ENCODE results near the gene KRT79.

KRT79 gene

DNA sequence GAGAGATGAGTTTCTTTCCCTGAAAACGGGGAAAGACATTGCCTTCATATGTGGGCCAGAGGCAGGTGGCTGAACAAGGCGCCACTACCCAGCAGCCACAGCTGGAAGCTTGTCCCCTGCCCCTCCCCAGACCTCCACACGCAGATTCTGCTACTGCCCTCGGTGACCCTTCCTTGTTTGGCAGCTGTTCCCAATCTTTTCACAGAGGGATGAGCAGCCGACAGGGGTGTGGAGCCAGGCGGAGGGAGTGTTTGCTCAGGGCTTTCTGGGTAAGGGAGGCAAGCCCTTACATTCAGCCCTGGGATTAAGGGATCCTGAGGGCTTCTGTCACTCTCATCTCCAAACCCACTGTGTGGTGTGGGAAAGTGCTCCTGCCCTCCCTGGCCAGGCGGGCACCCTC, 15.7 kb downstream of the KRT79 start:
- DNase-seq = no peak

DNA sequence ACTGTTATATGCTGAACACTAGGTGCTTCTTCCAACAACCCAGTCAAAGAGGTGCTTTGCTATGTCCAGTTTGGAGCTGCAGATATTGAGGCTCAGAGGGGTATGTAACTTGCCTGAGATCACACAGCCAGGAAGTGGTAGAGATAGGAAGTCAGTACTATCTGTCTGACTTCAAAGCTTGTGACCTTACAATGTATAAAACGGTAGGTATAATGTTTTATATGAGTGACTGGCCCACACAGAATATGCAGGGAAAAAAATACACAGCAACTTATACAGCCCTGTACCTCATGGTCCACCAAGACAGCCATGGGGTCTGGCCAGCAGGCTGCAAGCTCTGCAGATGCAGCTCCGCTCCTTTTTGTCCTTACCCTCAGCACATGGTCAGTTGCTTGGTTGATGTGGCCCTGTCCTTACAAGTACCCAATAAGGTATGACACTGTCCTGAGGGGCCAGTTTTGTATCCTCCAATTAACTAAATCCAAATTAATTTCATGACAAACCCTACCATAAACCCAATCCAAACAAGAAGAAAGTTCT, 16.3 kb downstream of the KRT79 start:
- DNase-seq = no peak

DNA sequence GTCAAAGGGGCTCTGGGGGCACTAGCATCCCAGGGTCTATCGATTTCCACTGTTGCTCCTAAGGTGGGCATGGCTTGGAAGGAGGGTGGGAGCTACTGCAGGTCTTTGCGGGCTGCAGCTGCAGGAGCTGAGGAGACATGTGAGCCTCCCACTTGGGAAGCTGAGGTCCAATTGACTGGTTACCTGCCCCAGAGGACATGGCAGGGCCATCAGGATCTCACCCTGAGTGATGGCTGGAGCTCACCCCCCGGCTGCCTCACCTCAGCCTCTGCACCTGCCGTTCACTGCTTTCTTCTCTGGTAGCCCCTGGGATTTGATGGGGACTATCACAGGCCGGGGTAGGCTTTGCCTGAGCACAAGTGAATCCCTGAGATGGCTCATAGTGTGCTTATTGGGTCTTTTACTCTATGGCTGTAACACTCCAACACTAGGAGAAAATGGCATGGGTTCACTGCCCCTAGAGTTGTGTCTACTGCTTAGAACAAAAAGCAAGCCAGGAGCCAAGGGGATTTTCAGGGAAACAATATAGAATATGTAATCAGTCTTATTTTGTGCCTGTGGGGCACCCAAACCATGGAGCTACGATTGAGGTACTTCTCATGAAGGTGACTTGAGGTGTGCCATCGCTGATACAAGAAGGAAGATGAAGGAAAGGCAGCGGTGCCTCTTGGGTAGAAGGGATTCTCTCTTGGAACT, 17.0 kb downstream of the KRT79 start:
- no peak for DNase-seq

DNA sequence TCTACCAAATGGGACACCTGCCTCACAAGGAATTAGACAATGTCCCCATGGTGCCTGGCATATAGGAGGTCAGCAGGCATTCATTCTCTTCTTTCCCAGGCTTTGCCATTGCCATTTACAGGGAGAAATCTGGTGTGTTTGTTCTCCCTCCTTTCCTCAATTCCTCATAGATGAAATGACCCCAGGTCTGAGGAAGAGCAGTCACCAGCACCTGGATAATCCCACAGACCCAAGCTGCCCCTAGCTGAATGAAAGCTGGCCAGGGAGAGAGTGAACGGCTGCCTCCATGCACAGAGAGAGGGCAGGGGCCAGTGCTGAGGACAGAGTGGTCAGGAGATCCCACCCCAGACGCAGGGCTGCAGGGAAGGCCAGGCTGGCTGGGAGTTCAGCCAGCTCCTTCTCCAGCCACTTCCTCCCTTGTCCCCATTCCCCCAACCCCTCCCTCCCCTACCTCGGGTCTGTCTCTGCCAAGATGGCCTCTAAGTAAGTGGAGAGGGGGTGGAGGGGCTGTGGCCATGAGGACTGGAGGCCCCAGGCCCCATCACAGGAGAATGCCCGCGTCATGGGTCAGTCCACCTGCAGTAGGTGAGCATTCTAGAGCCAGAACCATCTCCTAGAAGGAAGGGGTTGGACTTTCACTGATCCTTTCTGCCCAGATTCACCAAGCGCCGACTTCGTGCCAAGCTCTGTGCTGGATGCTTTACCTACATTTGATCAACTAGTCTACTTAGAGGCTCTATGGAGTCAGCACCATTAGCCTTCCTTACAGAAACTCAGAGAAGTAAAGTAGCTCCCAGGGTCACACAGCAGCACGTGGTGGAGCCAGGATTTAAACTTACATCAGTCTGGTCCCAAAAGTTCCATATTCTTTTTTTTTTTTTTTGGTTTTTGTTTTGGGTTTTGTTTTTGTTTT, 18.2 kb downstream of the KRT79 start:
- DNase-seq = no peak

DNA sequence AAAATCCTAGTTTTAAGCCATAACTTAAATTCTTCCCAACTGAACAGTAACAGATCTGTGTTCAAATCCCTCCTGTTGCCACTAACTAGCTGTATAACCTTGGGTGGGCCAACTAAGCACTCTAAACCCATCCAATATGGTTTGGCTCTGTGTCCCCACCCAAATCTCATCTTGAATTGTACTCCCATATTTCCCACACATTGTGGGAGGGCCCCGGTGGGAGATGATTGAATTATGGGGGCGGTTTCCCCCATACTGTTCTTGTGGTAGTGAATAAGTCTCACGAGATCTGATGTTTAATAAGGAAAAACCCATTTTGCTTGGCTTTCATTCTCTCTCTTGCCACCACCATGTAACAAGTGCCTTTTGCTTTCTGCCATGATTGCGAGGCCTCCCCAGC, 18.9 kb downstream of the KRT79 start:
- DNase-seq = no peak

DNA sequence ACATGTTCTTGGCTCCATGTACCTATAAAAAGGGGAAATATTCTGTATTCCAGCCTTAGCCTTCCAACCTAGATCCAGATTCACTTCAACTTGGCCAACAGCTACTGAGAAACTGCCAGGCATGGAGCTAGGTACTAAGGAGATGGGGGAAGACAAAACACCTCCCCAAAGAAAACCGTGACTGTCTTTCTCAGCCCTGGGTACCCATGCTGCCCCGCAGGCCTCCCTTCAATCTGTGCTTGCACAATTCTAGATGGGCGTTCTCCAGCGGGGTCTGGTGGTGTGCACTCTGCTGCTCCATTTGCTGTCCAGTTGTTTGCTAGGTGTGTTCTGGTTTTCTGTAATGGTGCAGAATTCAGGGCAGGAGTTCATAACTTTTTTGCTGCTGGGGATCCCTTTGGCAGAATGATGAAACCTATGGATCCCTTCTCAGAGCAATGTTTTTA, 19.4 kb downstream of the KRT79 start:
- DNase-seq = no peak

DNA sequence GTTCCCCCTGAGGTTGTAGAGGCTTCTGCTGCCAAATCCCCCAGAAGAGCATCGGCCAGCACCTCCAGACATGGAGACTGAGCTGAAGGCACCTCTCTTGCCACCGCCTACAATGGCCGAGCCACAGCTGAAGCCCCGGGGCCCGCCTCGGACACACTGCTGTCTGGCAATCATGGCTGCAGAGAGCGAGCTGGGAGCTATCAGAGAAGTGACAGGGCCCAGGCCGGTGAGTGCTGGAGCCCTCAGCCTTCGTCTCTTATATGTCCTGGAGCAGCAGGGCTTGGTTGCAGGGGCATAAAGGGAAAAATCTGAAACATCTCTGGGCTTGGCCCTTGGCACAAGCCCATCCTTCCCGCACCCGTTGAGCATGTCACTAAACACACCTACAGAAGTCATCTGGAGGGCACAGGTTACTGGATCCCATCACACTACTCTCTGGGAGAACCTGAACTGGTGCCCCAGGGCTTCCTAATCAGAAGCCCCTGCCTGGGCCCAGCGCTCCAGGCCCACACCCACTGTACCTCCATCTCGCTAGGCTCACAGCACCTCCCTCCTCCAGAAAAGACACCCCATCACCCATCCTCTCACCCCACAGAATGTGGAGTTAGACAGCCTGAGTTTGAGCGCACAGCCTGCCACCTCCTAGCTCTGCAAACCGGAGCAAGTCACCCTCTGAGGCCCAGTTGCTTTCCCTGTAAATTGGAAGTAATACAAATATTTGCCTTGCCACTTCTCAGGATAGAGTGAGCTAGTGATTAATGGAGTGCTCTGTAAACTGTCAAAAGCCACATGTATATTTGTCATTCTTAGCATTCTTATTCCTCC, 20.0 kb downstream of the KRT79 start, which contains the start of gene KRT4:
KRT4 (minus strand) TSS at position 232 of the 825 bp plus-strand sequence; CDS start at position 174, 58 bp downstream.
- DNase-seq = no peak

DNA sequence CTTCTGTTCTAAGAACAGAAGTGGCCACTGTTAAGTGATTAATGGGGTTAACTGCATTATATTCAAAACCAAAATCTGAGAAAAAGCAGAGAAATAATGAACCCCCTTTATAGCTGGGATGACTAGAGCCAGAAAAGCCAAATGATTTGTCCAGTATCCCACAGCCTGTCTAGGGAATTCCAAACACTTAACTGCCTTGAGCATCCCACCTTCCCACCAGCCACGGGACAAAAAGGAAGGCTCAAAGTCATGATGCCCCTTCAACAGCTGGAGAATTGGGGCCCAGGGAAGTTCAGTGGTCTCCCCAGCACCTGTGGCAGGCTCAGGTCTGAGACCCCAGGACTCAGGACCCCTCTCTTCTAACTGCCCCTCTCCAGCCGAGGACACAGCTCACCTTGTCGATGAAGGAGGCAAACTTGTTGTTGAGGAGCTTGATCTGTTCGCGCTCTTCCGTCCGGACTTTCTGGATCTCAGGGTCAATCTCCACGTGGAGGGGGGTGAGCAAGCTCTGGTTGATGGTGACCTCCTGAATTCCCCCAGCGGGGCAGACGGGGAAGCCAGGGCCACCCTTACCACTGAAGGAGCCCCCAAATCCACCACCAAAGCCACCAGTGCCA, 20.8 kb downstream of the KRT79 start:
- DNase-seq = no peak

DNA sequence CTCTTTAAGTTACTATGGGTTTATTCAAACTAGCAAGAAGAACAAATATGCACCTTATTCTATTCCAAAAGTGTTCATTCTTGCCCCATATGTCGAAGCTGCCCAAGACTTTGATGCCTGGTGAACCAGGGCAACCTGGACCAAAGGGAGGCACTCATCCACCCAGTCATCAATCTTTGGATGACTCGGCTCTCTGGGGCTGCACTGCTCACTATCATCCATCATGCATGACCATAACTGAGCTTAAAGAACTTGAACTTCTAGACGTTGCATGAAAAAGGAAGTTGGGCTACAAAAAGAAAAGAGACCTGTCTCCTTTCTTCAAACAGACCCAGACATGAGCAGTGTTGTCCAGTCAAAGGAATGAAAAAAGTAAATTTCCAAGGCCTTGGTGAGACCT, 21.4 kb downstream of the KRT79 start:
- no peak for DNase-seq

DNA sequence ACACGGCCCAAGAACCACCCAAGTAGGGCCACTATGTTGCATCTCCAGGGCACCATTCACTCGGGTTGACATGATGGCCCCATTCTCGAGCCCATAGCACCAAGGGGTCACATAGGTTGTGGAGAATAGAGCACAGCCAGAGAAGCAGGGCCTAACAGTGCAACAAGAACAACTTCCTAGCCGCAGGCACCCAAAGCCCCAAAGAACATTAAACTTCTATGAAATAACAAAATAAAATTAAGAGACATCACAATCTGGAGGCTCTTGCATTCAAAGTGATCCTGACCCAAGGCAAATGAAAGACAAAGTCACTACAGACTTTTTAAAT, 22.1 kb downstream of the KRT79 start:
- DNase-seq = no peak

DNA sequence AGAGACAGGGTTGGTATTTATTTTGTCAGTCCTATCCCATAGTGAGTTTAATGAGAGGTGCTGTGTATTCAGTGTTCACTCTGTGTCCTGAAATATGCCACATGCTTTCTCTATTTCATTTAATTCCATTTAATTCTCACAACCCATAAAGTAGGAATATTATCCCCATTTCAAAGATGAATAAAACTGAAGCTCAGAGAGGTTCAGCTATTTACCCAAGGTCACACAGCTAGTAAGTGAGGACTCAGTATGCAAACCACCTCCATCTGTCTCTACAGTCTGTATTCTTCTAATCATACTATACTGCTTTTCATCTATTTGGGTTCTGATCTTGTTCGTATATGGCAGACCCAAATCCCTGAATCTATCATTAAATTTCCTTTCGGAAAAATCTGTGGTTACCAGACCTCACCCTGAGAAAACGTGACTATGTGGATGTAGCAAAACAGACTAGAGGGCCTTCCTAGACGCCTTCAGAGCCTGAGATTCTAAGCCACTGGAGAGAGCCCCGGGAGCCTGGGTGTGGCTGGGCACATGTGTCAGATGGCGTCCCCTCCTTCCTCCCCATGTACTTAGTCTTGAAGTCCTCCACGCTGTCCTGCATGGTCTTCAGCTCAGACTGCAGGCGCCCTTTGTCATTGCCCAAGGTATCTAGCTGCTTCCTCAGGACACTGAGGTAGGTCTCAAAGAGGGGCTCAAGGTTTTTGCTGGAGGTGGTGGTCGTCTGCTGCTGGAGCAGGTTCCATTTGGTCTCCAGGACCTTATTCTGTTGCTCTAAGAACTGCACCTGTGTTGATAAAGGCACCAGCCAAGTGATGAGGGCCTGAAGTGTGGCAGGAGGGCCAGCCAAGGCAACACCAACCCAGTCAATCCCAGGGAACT, 22.7 kb downstream of the KRT79 start:
- DNase-seq = no peak

DNA sequence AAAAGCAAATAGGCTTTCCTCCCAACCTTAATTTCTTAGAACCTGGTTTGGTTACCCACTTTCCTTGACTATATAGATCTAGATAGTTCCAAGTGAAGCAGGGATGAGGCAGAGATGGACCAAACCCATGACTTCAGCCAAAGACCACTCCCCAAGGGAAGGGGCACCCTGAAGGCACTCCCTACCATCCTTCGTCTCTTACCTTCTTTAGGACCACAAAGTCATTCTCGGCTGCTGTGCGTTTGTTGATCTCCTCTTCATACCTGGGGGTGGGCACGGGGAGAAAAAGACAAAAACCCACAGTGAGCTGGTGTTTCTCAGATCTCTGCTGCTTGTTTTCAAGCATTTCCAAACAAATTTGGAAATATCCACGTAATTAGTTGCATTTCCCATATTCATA, 23.6 kb downstream of the KRT79 start:
- no peak for DNase-seq

DNA sequence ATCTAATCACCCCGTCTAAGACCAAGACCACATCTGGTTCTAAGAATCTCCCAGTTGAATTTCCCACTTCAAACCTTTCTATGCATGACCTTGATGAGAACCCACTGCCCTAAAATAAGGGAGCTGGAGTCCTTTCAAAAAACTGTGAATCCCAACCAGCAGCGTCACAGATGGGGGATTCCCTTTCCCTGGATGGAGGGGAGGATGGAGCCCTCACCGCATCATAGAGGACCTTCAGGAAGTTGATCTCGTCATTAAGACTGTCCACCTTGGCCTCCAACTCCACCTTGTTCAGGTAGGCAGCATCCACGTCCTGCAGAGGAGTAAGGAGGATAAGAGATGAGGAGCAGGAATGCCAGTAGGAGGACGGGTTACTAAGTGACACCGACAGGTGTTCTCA, 24.9 kb downstream of the KRT79 start:
- DNase-seq = no peak

DNA sequence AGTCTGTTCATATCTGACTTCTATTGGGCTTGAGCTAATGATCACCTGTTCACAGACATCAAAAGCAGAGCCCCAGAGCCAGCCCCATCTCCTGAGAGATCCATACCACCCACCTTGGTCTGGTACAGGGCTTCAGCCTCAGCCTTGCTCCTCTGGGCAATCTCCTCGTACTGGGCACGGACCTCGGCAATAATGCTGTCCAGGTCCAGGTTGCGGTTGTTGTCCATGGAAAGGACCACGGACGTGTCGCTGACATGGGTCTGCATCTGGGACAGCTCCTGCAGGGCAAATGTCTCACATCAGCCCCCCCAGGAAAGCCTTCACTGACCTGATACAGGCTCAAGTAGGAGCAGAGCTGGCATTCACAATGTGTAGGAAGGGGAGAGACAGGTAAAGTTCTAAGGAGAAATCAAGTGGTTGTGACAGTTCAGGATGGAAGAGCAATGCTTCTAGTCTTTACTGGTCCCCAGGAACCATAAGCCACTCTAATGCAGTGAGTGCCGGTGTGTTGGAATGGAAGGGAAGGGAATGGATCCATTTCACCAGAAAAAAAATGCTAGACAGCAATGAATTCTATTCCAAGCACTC, 25.4 kb downstream of the KRT79 start:
- no peak for DNase-seq

DNA sequence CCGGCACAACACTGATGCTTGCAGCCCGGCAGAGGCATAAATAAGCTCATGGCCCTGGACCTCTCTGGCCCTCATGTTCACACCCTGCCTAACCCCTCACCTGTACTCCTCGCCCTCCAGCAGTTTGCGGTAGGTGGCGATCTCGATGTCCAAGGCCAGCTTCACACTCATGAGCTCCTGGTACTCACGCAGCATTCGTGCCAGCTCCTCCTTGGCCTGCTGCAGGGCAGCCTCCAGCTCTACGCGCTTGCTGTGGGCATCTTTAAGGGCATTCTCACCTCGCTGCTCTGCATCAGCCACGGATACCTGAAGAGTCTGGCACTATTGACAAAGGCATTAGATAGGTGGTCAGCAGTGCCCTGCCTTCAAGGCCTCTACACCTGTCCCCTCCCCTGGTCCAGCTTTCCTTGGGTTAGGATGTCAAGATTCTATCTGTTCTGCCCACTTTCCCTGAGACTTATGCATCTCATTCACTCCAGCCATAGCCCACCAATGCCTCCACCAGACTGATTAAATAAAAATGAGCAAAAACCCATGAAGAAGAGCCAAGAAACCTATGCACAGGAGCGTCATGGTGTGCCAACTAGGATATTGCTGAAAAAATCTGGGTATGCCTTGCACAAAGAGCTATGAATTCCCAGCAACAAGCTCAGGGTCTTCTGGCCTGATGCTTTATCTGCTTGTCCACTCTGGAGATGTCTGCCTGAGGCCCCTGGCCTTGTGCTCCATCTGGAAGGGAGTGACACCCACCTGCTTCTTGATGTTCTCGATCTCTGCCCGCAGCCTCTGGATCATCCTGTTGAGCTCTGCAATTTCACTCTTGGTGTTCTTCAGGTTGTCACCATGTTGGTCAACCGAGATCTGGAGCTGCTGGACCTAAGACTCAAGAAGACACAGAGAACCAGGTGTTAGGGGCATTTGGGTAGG, 26.3 kb downstream of the KRT79 start:
- DNase-seq = no peak

DNA sequence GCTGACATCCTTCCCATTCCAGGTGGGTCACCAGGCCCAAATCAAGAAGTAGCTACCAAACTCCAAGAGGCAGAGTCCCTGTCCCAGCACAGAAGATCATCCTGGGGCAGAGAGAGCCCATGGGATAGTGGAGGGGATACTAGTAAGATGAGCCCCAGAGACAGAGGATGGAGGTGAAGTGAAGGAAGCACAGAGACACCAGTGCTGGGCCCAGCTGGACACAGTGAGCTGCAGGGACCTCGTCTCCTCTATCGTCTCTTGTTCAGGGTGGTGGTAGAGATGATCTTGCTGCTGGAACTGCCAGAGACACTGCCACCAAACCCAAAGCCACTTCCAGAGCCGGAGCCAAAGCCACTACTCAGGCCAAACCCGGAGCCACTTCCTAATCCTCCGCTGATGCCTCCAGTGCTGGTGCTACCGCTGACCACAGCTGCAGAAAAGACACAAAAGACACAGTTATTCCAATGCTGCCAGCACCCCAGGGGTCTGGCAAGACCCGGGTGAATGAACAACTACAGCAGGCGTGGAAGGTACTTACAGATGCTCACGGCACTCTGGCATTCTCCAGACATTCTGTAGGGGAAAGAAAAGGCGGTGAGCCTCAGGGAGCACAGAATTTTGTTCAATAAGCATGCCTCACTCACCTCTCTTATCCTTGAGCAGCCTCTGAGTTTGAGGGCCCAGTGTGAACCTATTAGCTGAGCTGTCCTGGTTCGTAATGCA, 27.1 kb downstream of the KRT79 start:
- DNase-seq = no peak

DNA sequence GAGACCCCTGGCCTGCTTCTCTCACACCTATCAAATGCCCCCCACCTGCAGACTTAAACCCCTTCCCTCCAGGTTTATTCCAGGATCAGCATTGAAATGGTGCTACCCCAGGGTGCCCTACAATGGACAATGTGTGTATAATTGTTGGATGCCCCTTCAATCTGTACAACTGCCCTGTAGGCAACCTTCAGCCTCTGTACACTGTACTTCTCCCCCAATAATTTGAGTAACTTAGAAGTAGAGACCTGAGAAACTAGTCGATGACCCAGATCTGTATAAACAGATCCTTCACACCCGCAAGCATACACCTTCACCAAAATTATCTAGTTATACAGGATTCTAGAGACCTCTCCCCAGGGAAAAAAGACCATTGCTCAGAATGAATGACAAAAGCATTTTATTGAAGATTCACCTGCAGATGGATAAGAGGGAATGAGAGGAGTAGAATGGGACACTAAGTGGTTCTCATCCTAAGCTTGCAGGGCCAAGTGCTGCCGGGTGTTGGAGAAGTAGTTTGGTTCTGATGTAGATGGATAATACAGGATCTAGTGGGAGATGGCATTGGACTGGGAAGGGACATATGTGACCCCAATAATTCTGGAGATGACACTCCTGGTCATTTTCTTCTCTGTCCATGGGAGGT, 27.8 kb downstream of the KRT79 start:
- DNase-seq = no peak

DNA sequence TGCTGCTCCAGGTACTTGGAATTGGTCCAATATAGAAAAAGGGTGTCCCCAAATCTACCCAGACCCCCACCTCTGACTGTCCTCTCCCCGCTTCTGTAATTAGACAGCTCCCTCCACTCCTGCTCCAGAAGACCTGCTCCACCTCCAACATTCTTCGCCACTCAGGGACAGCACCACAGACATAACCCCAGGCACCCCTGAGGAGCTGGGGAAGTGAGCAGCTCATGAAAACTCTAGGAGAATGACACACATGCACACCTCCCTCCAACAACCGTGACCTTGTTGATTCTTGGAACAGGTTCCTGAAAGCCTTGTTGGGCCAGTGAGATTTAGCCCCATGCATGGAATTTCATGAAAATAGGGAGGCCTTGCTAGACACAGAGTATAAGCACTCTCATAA, 28.4 kb downstream of the KRT79 start:
- no peak for DNase-seq

DNA sequence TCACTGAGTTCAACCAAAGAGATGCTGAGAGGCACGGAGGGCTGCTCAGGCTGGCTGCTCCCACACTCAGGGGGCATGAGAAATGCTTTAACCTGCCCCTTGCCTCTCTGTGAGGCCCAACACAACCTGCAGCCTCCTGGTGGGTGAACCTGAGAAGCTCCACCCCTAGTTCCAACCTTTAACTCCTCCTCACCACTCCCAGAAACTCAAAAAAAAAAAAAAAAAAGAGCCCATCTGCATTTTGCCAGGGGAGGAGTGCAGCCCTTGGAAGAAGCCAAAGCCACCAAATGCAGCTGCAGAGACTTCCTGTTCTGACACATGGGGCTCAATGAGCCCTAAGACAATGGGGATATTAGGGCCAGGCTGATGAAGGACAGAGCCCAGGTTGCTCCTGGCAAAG, 29.1 kb downstream of the KRT79 start:
- no peak for DNase-seq

Data from NCI-H446 (cell line).